ENCODE measurements around the gene RPH3AL. TPM values are rescaled to one million over a fixed set of nuclear protein-coding genes. Genes with fewer than 3 reads are reported as not detected.

The RPH3AL gene
- total and polyA plus RNA-seq, 2 of the 8 experiments (the other 6 are each of a cell fraction or from before 2014, with no cell fraction given) = 5.6 to 5.8 TPM

DNA sequence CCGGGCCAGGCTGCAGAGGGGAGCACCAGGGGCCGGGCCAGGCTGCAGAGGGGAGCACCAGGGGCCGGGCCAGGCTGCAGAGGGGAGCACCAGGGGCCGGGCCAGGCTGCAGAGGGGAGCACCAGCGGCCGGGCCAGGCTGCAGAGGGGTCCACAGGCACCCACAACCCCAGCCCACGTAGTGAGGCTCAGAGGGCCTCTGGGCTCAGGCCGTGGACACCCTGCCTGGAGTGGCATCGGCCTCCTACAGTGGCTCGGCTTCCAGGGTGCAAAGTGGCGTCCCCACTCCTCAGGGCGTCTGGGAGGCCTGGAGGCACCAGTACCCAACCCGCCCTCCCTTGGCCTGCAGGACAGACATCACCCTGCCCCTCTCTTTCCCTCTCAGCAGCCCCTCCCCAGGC lies 180.7 kb downstream of the RPH3AL start:
- no peaks in the 10 kb centered on the region for H3K79me2 ChIP-seq (ENCODE audit: control insufficient read depth in 1 of 2, insufficient read depth in 2 of 2, low read length in 2 of 2)
- no peak overlapping the region for H2BK15ac ChIP-seq (ENCODE audit: low read length)
- no peaks in the 10 kb centered on the region for H3K9me3 ChIP-seq (ENCODE audit: insufficient read depth in 2 of 2, low read depth in 1 of 2, low read length in 1 of 2)
- no peak overlapping the region for H3K23ac ChIP-seq (ENCODE audit: insufficient read length)
- no peak overlapping the region for H3K4me2 ChIP-seq (ENCODE audit: insufficient read depth in 1 of 2, low read depth in 2 of 2, low read length in 2 of 2)
- H4K20me1 ChIP-seq (replicated peaks in 1 of 2; ENCODE audit: control insufficient read depth in 1 of 2, insufficient read depth in 2 of 2, low read length in 2 of 2) = peaks cover 0 to 2% of the 10 kb centered on the region in 2 experiments
- no peaks in the 10 kb centered on the region for H3K36me3 ChIP-seq (ENCODE audit: control insufficient read depth in 2 of 4, insufficient read depth in 4 of 4, low read length in 3 of 4)
- no peaks in the 10 kb centered on the region for H3K23me2 ChIP-seq (ENCODE audit: low read depth, low read length)
- FAIRE-seq (no peak), DNase-seq (ENCODE audit: low read depth in 1 of 2, low spot score in 2 of 2) (no peak)
- H3K4ac ChIP-seq (replicated peaks; ENCODE audit: insufficient read length, low read depth, low read length) = no peak overlapping the region
- H3K27ac ChIP-seq (ENCODE audit: low read depth, low read length) = no peak overlapping the region
- no peak overlapping the region for H3K14ac ChIP-seq (ENCODE audit: insufficient read length)
- no peak for TF ChIP-seq KDM4A (IDR thresholded peaks at IDR 0.05; ENCODE audit: low read depth, low read length, severe bottlenecking)
- TF ChIP-seq, protein P1, sequence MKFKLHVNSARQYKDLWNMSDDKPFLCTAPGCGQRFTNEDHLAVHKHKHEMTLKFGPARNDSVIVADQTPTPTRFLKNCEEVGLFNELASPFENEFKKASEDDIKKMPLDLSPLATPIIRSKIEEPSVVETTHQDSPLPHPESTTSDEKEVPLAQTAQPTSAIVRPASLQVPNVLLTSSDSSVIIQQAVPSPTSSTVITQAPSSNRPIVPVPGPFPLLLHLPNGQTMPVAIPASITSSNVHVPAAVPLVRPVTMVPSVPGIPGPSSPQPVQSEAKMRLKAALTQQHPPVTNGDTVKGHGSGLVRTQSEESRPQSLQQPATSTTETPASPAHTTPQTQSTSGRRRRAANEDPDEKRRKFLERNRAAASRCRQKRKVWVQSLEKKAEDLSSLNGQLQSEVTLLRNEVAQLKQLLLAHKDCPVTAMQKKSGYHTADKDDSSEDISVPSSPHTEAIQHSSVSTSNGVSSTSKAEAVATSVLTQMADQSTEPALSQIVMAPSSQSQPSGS (IDR thresholded peaks at IDR 0.05; ENCODE audit: low read length) = no peak
- TF ChIP-seq TBP (IDR thresholded peaks at IDR 0.05; ENCODE audit: low read depth, low read length) = no peak
- no peak for TF ChIP-seq CHD1 (IDR thresholded peaks at IDR 0.05; ENCODE audit: low read depth, low read length)
- no peak for TF ChIP-seq ASH2L (IDR thresholded peaks at IDR 0.05; ENCODE audit: low read length)
- TF ChIP-seq, protein P2, sequence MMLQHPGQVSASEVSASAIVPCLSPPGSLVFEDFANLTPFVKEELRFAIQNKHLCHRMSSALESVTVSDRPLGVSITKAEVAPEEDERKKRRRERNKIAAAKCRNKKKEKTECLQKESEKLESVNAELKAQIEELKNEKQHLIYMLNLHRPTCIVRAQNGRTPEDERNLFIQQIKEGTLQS (IDR thresholded peaks at IDR 0.05; ENCODE audit: insufficient read depth, low read depth, low read length) = no peak
- TF ChIP-seq ZNF274 (IDR thresholded peaks at IDR 0.05; ENCODE audit: borderline replicate concordance, extremely low read depth, low read length) = no peak
- TF ChIP-seq POU5F1 (IDR thresholded peaks at IDR 0.05; ENCODE audit: low read depth, low read length) = no peak
- no peak for TF ChIP-seq SP2 (IDR thresholded peaks at IDR 0.05; ENCODE audit: low read length)
- H2BK20ac ChIP-seq (ENCODE audit: low read length) = no peak overlapping the region
- no peak overlapping the region for H2BK12ac ChIP-seq (ENCODE audit: low read depth, low read length)
- CTCF ChIA-PET (ENCODE audit: partially characterized antibody) = interaction anchor here (1.6 kb wide), 1 partner anchor 57 kb away, joined by 5 read pairs; no protein-coding TSS in a partner anchor
- 100% methylated on average over 4 of the region's 13 CpGs; no CpG with 5 or more reads in 1 of the 2 experiments for WGBS, 2 experiments (ENCODE audit: extremely low coverage in 1 of 2, insufficient coverage in 1 of 2, insufficient read length in 1 of 2, insufficient replicate concordance in 2 of 2, low coverage in 1 of 2, low lambda C conversion rate in 2 of 2, missing lambda C conversion rate in 1 of 2)
- H2AK5ac ChIP-seq (ENCODE audit: low read depth, low read length) = no peak overlapping the region
- no peak overlapping the region for H3K9ac ChIP-seq (replicated peaks in 1 of 4; ENCODE audit: extremely low read depth in 1 of 4, low read depth in 3 of 4, low read length in 3 of 4)
- no peak overlapping the region for H2BK5ac ChIP-seq (ENCODE audit: low read depth, low read length)
- H3K79me1 ChIP-seq (ENCODE audit: low read depth, low read length) = peaks cover 2% of the 10 kb centered on the region; the same call in 1 of the 2 replicates
- no peak overlapping the region for H2AFZ ChIP-seq (ENCODE audit: low read length)
- H3K4me1 ChIP-seq (replicated peaks in 1 of 4; ENCODE audit: control insufficient read depth in 3 of 4, insufficient read depth in 4 of 4, low read length in 3 of 4) = no peaks in the 10 kb centered on the region
- POLR2A ChIA-PET (ENCODE audit: partially characterized antibody) = no interaction called here
- no peak overlapping the region for H4K8ac ChIP-seq (ENCODE audit: extremely low read depth, insufficient read depth, low read length)
- H3K4me3 ChIP-seq (ENCODE audit: extremely low read depth in 1 of 4, insufficient read depth in 2 of 4, low read depth in 3 of 4, low read length in 4 of 4) = no peak overlapping the region
- no peak overlapping the region for H2BK120ac ChIP-seq (replicated peaks; ENCODE audit: low read depth, low read length)
- no peaks in the 10 kb centered on the region; a peak in 1 of 7 replicates for H3K27me3 ChIP-seq (replicated peaks in 1 of 4; ENCODE audit: control insufficient read depth in 3 of 4, extremely low read depth in 1 of 4, insufficient read depth in 3 of 4, low read length in 3 of 4)
- H3K18ac ChIP-seq (ENCODE audit: extremely low read depth, low read length) = no peak overlapping the region
- no peak overlapping the region for H4K5ac ChIP-seq (ENCODE audit: insufficient read length, low read depth, low read length)
- H3K56ac ChIP-seq (replicated peaks; ENCODE audit: insufficient read length, low read depth, low read length) = no peak overlapping the region
- H4K91ac ChIP-seq (replicated peaks; ENCODE audit: insufficient read length, low read length) = no peak overlapping the region

All from H1 (cell line).